HCT116 (cell line): ENCODE measurements around the gene DIAPH3. TPM values are rescaled to one million over a fixed set of nuclear protein-coding genes. Genes with fewer than 3 reads are reported as not detected.

Source experiments
- ATAC-seq: fragments of 200-7000 bp; cut with Tn5 transposase; 2 replicates; pipeline ENCODE4 v1.9.1; 2020; ENCODE audit warnings: mild to moderate bottlenecking, moderate library complexity
- BruUV-seq: library from RNA; stranded (reverse); fragments of 400-500 nt; replicated peaks from 2 replicates; lab custom pipeline; 2021; lab: Mats Ljungman, UMichigan
- CTCF ChIA-PET: fragments of 300-600 bp; sonication (Branson Sonifier 250); formaldehyde crosslinking; loops from one replicate; lab custom pipeline; 2021; ENCODE audit warnings: antibody characterized with exemption; lab: Charles Lee
- POLR2A ChIA-PET: fragments of 300-600, 350-600 bp; sonication (Branson Sonifier 250); formaldehyde crosslinking; loops from one replicate; lab custom pipeline; 2021; ENCODE audit warnings: antibody characterized with exemption; lab: Charles Lee
- RAD21 ChIA-PET, 2 experiments: fragments of 300-600 bp; sonication (Branson Sonifier 250); formaldehyde crosslinking; loops; one replicate each; lab custom pipeline; 2023; ENCODE audit warnings: low total read pairs in 2 of 2; ENCODE audit not compliant: uncharacterized antibody in 2 of 2, unreplicated experiment in 2 of 2, low non-redundant PET in 1 of 2; lab: Charles Lee
- DNase-seq: peaks from one replicate; pipeline ENCODE4 v3.0.0-alpha.2; 2010; ENCODE audit warnings: low read depth, low spot score
- H2AFZ ChIP-seq: fragments of 200-600 bp; shearing (Covaris generic), sonication (generic); 2 replicates; pipeline ENCODE4 v1.6.1; 2017; ENCODE audit warnings: low read depth, mixed run types, mixed read lengths, antibody characterized with exemption, low read length; ENCODE audit not compliant: poor library complexity, severe bottlenecking
- H3K27ac ChIP-seq: 2 replicates; pipeline ENCODE4 v1.5.1; 2012; ENCODE audit warnings: low read depth, low read length
- H3K27me3 ChIP-seq: fragments of 200-600 bp; sonication (generic); 2 replicates; pipeline ENCODE4 v1.6.1; 2016; ENCODE audit warnings: mixed run types, low read length, mixed read lengths; ENCODE audit not compliant: insufficient read depth
- H3K36me3 ChIP-seq, 2 experiments: fragments of 200-500 bp in 1 of 2; fragments of 200-600 bp in 1 of 2; sonication (Bioruptor generic) in 1 of 2; sonication (generic) in 1 of 2; 2 replicates each; pipeline versions ENCODE4 v1.5.1 to v1.6.1; 2014 to 2016; ENCODE audit warnings: low read length in 2 of 2, inconsistent platforms in 1 of 2, mixed read lengths in 1 of 2, mixed run types in 1 of 2; ENCODE audit not compliant: insufficient read depth in 2 of 2, control insufficient read depth in 1 of 2
- H3K4me1 ChIP-seq, 2 experiments: fragments of 200-600 bp in 1 of 2; sonication (generic) in 1 of 2; 2 replicates each; pipeline versions ENCODE4 v1.5.1 to v1.6.1; 2012 to 2017; ENCODE audit warnings: low read length in 2 of 2, inconsistent platforms in 1 of 2, mild to moderate bottlenecking in 1 of 2, mixed read lengths in 1 of 2, mixed run types in 1 of 2, moderate library complexity in 1 of 2; ENCODE audit not compliant: insufficient read depth in 2 of 2, control insufficient read depth in 1 of 2
- H3K4me2 ChIP-seq: fragments of 200-600 bp; sonication (generic); 2 replicates; pipeline ENCODE4 v1.6.1; 2017; ENCODE audit warnings: mixed run types, low read length, mixed read lengths
- H3K4me3 ChIP-seq, 2 experiments: fragments of 200-600 bp in 1 of 2; sonication (generic) in 1 of 2; replicated peaks in 1 of 2; 2 replicates each; pipeline ENCODE4 v1.5.1; 2011 to 2016; ENCODE audit warnings: low read length in 2 of 2, control low read depth in 1 of 2, low read depth in 1 of 2, mild to moderate bottlenecking in 1 of 2, mixed read lengths in 1 of 2, mixed run types in 1 of 2
- H3K79me2 ChIP-seq: fragments of 200-600 bp; sonication (generic); 2 replicates; pipeline ENCODE4 v1.6.1; 2017; ENCODE audit warnings: mild to moderate bottlenecking, mixed run types, low read length, moderate library complexity, mixed read lengths; ENCODE audit not compliant: insufficient read depth
- H3K9ac ChIP-seq: fragments of 200-600 bp; sonication (generic); 2 replicates; pipeline ENCODE4 v1.6.1; 2016; ENCODE audit warnings: low read length, mixed read lengths
- H3K9me2 ChIP-seq: fragments of 200-600 bp; sonication (generic), shearing (Covaris generic); 2 replicates; pipeline ENCODE4 v1.6.1; 2017; ENCODE audit warnings: mixed run types, mild to moderate bottlenecking, moderate library complexity; ENCODE audit not compliant: insufficient read depth
- H3K9me3 ChIP-seq, 2 experiments: fragments of 200-500 bp in 1 of 2; fragments of 200-600 bp in 1 of 2; sonication (Bioruptor generic) in 1 of 2; sonication (generic) in 1 of 2; 2 replicates each; pipeline ENCODE4 v1.6.1; 2014 to 2017; ENCODE audit warnings: low read length in 2 of 2, mixed read lengths in 2 of 2, inconsistent platforms in 1 of 2, low read depth in 1 of 2, mild to moderate bottlenecking in 1 of 2, mixed run types in 1 of 2, moderate library complexity in 1 of 2; ENCODE audit not compliant: control insufficient read depth in 1 of 2, insufficient read depth in 1 of 2
- H4K20me1 ChIP-seq: fragments of 200-600 bp; sonication (generic), shearing (Covaris generic); 2 replicates; pipeline ENCODE4 v1.6.1; 2017; ENCODE audit warnings: mixed run types, mild to moderate bottlenecking, moderate library complexity; ENCODE audit not compliant: insufficient read depth
- ELF1 ChIP-seq: IDR thresholded peaks from 2 replicates; pipeline ENCODE4 v1.6.1; 2012; ENCODE audit warnings: low read depth, borderline replicate concordance
- EZH2 ChIP-seq: fragments of 200-600 bp; sonication (generic); IDR thresholded peaks from 2 replicates; pipeline ENCODE4 v1.6.1; 2017; ENCODE audit warnings: antibody characterized with exemption, mixed run types
- EZH2phosphoT487 ChIP-seq: fragments of 200-600 bp; IDR thresholded peaks from 2 replicates; pipeline ENCODE4 v1.6.1; 2018; ENCODE audit warnings: antibody characterized with exemption, borderline replicate concordance
- JUND ChIP-seq: IDR thresholded peaks from 2 replicates; pipeline ENCODE4 v1.6.1; 2012
- POLR2AphosphoS5 ChIP-seq: IDR thresholded peaks from 2 replicates; pipeline ENCODE4 v1.6.1; 2011; ENCODE audit warnings: mild to moderate bottlenecking, low read depth, low read length, moderate library complexity
- RAD21 ChIP-seq: IDR thresholded peaks from 2 replicates; pipeline ENCODE4 v1.6.1; 2012; ENCODE audit warnings: low read depth, mild to moderate bottlenecking
- REST ChIP-seq: IDR thresholded peaks from 2 replicates; pipeline ENCODE4 v1.6.1; 2012; ENCODE audit warnings: low read depth
- SP1 ChIP-seq: IDR thresholded peaks from 2 replicates; pipeline ENCODE4 v1.6.1; 2012; ENCODE audit warnings: low read depth
- TCF7L2 ChIP-seq: IDR thresholded peaks from 2 replicates; pipeline ENCODE4 v1.7.0; 2011; ENCODE audit warnings: borderline replicate concordance, inconsistent platforms; ENCODE audit not compliant: insufficient read depth, insufficient read length; ENCODE audit errors: extremely low read depth
- ZBTB33 ChIP-seq: IDR thresholded peaks from 2 replicates; pipeline ENCODE4 v1.6.1; 2011; ENCODE audit warnings: mild to moderate bottlenecking, low read length, moderate library complexity; ENCODE audit not compliant: insufficient replicate concordance; ENCODE audit errors: extremely low read depth
- ZFX ChIP-seq: fragments of 450-650 bp; IDR thresholded peaks from 2 replicates; pipeline ENCODE4 v1.6.1; 2017
- intact Hi-C: fragments of 100-400 bp; cut with micrococcal nuclease; formaldehyde crosslinking; loops from 2 replicates; pipeline ENCODE4 v1.10.0; 2022
- total RNA-seq: library from RNA; stranded (reverse); gene quantifications from one replicate; pipeline ENCODE4 v1.2.1, GENCODE V29; 2021; ENCODE audit not compliant: unreplicated experiment
- TF ChIP-seq, protein P1 (sequence below), 3 experiments: fragments of 200-600 bp in 1 of 3; sonication (generic) in 1 of 3; IDR thresholded peaks in 2 of 3; conservative IDR thresholded peaks in 1 of 3; 2 replicates each; pipeline ENCODE4 v1.5.1; 2012 to 2017; ENCODE audit warnings: low read depth in 2 of 3, low read length in 2 of 3, antibody characterized with exemption in 1 of 3, borderline replicate concordance in 1 of 3, control low read depth in 1 of 3, mild to moderate bottlenecking in 1 of 3, mixed read lengths in 1 of 3, mixed run types in 1 of 3, moderate library complexity in 1 of 3; ENCODE audit not compliant: insufficient read depth in 1 of 3
- TF ChIP-seq, protein P2 (sequence below): IDR thresholded peaks from 2 replicates; pipeline ENCODE4 v1.6.1; 2012

DIAPH3 gene
- total RNA-seq, 1 experiment from 2014 or later, result 22.8 TPM

- TF ChIP-seq REST (no peak), POLR2AphosphoS5 (no peak)
Measured at GRCh38 chr13:60143775-60144174, 20.0 kb downstream of the DIAPH3 start (continued).

- H2AFZ ChIP-seq, result no peak overlapping the region
- TF ChIP-seq, protein P1, sequence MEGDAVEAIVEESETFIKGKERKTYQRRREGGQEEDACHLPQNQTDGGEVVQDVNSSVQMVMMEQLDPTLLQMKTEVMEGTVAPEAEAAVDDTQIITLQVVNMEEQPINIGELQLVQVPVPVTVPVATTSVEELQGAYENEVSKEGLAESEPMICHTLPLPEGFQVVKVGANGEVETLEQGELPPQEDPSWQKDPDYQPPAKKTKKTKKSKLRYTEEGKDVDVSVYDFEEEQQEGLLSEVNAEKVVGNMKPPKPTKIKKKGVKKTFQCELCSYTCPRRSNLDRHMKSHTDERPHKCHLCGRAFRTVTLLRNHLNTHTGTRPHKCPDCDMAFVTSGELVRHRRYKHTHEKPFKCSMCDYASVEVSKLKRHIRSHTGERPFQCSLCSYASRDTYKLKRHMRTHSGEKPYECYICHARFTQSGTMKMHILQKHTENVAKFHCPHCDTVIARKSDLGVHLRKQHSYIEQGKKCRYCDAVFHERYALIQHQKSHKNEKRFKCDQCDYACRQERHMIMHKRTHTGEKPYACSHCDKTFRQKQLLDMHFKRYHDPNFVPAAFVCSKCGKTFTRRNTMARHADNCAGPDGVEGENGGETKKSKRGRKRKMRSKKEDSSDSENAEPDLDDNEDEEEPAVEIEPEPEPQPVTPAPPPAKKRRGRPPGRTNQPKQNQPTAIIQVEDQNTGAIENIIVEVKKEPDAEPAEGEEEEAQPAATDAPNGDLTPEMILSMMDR (IDR thresholded peaks at IDR 0.05 in 2 of 3, conservative IDR thresholded peaks at IDR 0.05 in 1 of 3; ENCODE audit: borderline replicate concordance in 1 of 3, insufficient read depth in 1 of 3, low read depth in 2 of 3, low read length in 2 of 3), result no peak
- TF ChIP-seq SP1 (no peak), TCF7L2 (no peak), POLR2AphosphoS5 (no peak), ZBTB33 (no peak), ELF1 (no peak), RAD21 (no peak), REST (no peak), JUND (no peak), ZFX (no peak), EZH2phosphoT487 (no peak), EZH2 (no peak)
- TF ChIP-seq, protein P2, sequence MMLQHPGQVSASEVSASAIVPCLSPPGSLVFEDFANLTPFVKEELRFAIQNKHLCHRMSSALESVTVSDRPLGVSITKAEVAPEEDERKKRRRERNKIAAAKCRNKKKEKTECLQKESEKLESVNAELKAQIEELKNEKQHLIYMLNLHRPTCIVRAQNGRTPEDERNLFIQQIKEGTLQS, result no peak
- BruUV-seq, result no TSS peak
- H3K9me2 ChIP-seq, result no peaks in the 10 kb centered on the region
- H3K4me2 ChIP-seq, result no peak overlapping the region
- POLR2A ChIA-PET, result no interaction called here
- no peak for ATAC-seq
- intact Hi-C loops, result no loop called here
- H3K4me3 ChIP-seq, result no peak overlapping the region
- CTCF ChIA-PET, result no interaction called here
- RAD21 ChIA-PET, result no interaction called here
- H4K20me1 ChIP-seq, result no peaks in the 10 kb centered on the region; the same call in 1 of the 2 replicates
- no peaks in the 10 kb centered on the region for H3K9me3 ChIP-seq
- H3K4me1 ChIP-seq, result no peaks in the 10 kb centered on the region
- DNase-seq, result no peak
- no peaks in the 10 kb centered on the region for H3K27me3 ChIP-seq
- no peak overlapping the region for H3K9ac ChIP-seq
- no peak overlapping the region for H3K27ac ChIP-seq
- H3K36me3 ChIP-seq, result no peaks in the 10 kb centered on the region
- peaks cover 90% of the 10 kb centered on the region for H3K79me2 ChIP-seq
Measured at GRCh38 chr13:60139272-60139671, 24.5 kb downstream of the DIAPH3 start.
